HK-2 (cell line): ENCODE measurements around the gene SASS6.

Source experiments
- DNase-seq: peaks from one replicate; pipeline ENCODE4 v3.0.0-alpha.2; 2018; ENCODE audit not compliant: unreplicated experiment

Gene SASS6

GRCh38 chr1:100109554-100110066, 23.1 kb downstream of the SASS6 start:
- DNase-seq: no peak

- no peak for DNase-seq
Measured at GRCh38 chr1:100107696-100108095, 25.0 kb downstream of the SASS6 start.

- DNase-seq: no peak
Measured at GRCh38 chr1:100101564-100101963, 31.2 kb downstream of the SASS6 start.

- no peak for DNase-seq
Measured at GRCh38 chr1:100100202-100100601, 32.5 kb downstream of the SASS6 start.

- no peak for DNase-seq
Measured at GRCh38 chr1:100090471-100090870, 42.3 kb downstream of the SASS6 start.

GRCh38 chr1:100089082-100089481, 43.6 kb downstream of the SASS6 start:
- DNase-seq: no peak

- no peak for DNase-seq
Measured at GRCh38 chr1:100087396-100087795, 45.3 kb downstream of the SASS6 start.

GRCh38 chr1:100080331-100080730, 52.4 kb downstream of the SASS6 start:
- no peak for DNase-seq

- no peak for DNase-seq
Measured at GRCh38 chr1:100077531-100077930, 55.2 kb downstream of the SASS6 start.

GRCh38 chr1:100076744-100077143, 56.0 kb downstream of the SASS6 start:
- DNase-seq: no peak

- no peak for DNase-seq
Measured at GRCh38 chr1:100076319-100076718, 56.4 kb downstream of the SASS6 start.

GRCh38 chr1:100075773-100076172, 57.0 kb downstream of the SASS6 start:
- no peak for DNase-seq

GRCh38 chr1:100074604-100075395, 57.9 kb downstream of the SASS6 start:
- DNase-seq: no peak

GRCh38 chr1:100073531-100073930, 59.2 kb downstream of the SASS6 start:
- no peak for DNase-seq

GRCh38 chr1:100070201-100070939, 62.4 kb downstream of the SASS6 start:
- DNase-seq: no peak

- DNase-seq: no peak
Measured at GRCh38 chr1:100065969-100066227, 66.8 kb downstream of the SASS6 start.

- no peak for DNase-seq
Measured at GRCh38 chr1:100065183-100065968, 67.4 kb downstream of the SASS6 start.

- no peak for DNase-seq
Measured at GRCh38 chr1:100061681-100062080, 71.0 kb downstream of the SASS6 start.

- DNase-seq: no peak
Measured at GRCh38 chr1:100053727-100054126, 79.0 kb downstream of the SASS6 start.

- DNase-seq: no peak
Measured at GRCh38 chr1:100053119-100053518, 79.6 kb downstream of the SASS6 start.

- no peak for DNase-seq
Measured at GRCh38 chr1:100051893-100052292, 80.8 kb downstream of the SASS6 start.

GRCh38 chr1:100051401-100051800, 81.3 kb downstream of the SASS6 start:
- DNase-seq: no peak

- no peak for DNase-seq
Measured at GRCh38 chr1:100050139-100050538, 82.6 kb downstream of the SASS6 start.
